ENCODE results near the gene RPRML. TPM values are rescaled to one million over a fixed set of nuclear protein-coding genes. Genes with fewer than 3 reads are reported as not detected.

The RPRML gene
- total RNA-seq, 2 experiments from 2014 or later: not detected

DNA sequence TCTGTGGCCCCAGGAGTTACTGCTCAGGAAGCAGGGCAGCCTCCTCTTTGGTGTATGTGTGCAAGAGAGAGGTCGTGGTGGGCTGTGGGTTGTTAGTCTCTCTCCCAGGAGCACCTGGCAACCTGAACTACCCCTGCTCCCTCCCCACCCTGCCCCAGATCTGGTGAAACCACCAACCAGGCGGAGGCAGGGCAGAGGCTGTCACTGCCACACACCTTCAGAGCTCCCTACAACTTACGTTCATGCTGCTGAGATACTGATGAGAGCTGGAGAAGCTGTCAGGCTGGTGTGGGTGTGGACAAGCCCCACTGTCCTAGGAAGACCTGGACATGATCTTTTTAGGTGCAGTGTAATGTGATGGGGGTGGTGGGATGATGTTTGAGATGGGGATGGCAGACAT lies 31.8 kb downstream of the RPRML start:
- Histone ChIP-seq H3K27ac (ENCODE audit: low read depth in 1 of 2, low read length in 2 of 2) (no peak overlapping the region), H3K36me3 (ENCODE audit: insufficient read depth, low read length) (peaks cover 6% of the 10 kb centered on the region), H3K9me3 (ENCODE audit: control insufficient read depth in 1 of 2, insufficient read depth in 1 of 2, low read length in 2 of 2) (no peaks in the 10 kb centered on the region), H3K27me3 (ENCODE audit: control insufficient read depth in 1 of 2, insufficient read depth in 2 of 2, low read length in 2 of 2) (no peaks in the 10 kb centered on the region), H3K4me3 (ENCODE audit: low read length) (no peak overlapping the region), H3K4me1 (ENCODE audit: insufficient read depth, low read length) (peaks cover 16% of the 10 kb centered on the region)
- peaks cover 16% of the 10 kb centered on the region for H3K36me3 Mint-ChIP-seq (ENCODE audit: low read depth)
- H3K27ac Mint-ChIP-seq: no peak overlapping the region
- H3K4me1 Mint-ChIP-seq (ENCODE audit: low read depth): peaks cover 23% of the 10 kb centered on the region
- ATAC-seq (ENCODE audit: poor library complexity) (no peak), DNase-seq (no peak)
- ChIA-PET CTCF (no interaction called here), POLR2A (no interaction called here)
- H3K9me3 Mint-ChIP-seq: no peaks in the 10 kb centered on the region
- TF ChIP-seq, protein P1, sequence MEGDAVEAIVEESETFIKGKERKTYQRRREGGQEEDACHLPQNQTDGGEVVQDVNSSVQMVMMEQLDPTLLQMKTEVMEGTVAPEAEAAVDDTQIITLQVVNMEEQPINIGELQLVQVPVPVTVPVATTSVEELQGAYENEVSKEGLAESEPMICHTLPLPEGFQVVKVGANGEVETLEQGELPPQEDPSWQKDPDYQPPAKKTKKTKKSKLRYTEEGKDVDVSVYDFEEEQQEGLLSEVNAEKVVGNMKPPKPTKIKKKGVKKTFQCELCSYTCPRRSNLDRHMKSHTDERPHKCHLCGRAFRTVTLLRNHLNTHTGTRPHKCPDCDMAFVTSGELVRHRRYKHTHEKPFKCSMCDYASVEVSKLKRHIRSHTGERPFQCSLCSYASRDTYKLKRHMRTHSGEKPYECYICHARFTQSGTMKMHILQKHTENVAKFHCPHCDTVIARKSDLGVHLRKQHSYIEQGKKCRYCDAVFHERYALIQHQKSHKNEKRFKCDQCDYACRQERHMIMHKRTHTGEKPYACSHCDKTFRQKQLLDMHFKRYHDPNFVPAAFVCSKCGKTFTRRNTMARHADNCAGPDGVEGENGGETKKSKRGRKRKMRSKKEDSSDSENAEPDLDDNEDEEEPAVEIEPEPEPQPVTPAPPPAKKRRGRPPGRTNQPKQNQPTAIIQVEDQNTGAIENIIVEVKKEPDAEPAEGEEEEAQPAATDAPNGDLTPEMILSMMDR (IDR thresholded peaks at IDR 0.05): no peak
- no peaks in the 10 kb centered on the region for H3K27me3 Mint-ChIP-seq
- intact Hi-C loops (cut with DNase I, micrococcal nuclease): loop anchor here in 1 of 2 experiments (10.0 kb wide), 2 partner anchors 178 to 668 kb away; no protein-coding TSS in a partner anchor
- no peak overlapping the region for H3K4me3 Mint-ChIP-seq

DNA sequence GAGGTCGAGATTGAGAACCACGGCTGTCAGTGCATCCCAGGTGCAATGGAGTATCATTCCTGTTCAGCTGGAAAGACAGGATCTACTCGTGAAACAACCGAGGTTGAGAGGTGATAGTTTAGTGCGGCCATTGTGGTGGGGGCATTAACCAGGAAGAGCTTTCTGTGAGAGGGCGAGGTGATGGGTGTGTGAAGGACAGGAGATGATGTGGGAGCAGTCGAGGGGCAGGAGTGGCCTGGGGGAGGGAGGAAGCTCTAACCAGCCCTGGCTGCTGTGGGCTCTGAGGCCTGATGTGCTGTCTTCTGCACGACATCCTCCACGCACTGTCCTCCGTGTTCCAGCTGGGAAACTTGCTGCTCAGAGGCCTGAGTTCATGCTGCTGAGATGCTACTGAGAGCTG lies 34.1 kb downstream of the RPRML start:
- Histone ChIP-seq H3K4me3 (ENCODE audit: low read length) (no peak overlapping the region), H3K9me3 (ENCODE audit: control insufficient read depth in 1 of 2, insufficient read depth in 1 of 2, low read length in 2 of 2) (no peaks in the 10 kb centered on the region), H3K27ac (ENCODE audit: low read depth in 1 of 2, low read length in 2 of 2) (no peak overlapping the region), H3K27me3 (ENCODE audit: control insufficient read depth in 1 of 2, insufficient read depth in 2 of 2, low read length in 2 of 2) (no peaks in the 10 kb centered on the region), H3K36me3 (ENCODE audit: insufficient read depth, low read length) (peaks cover 17% of the 10 kb centered on the region), H3K4me1 (ENCODE audit: insufficient read depth, low read length) (peaks cover 16% of the 10 kb centered on the region)
- H3K9me3 Mint-ChIP-seq: no peaks in the 10 kb centered on the region
- ChIA-PET POLR2A (no interaction called here), CTCF (no interaction called here)
- H3K4me3 Mint-ChIP-seq: no peak overlapping the region
- peaks cover 21% of the 10 kb centered on the region for H3K36me3 Mint-ChIP-seq (ENCODE audit: low read depth)
- no peak overlapping the region for H3K27ac Mint-ChIP-seq
- no peaks in the 10 kb centered on the region for H3K27me3 Mint-ChIP-seq
- ATAC-seq (ENCODE audit: poor library complexity) (no peak), DNase-seq (no peak)
- intact Hi-C loops (cut with DNase I, micrococcal nuclease): loop anchor here (5.0 to 10.0 kb wide), 3 partner anchors 180 to 672 kb away; no protein-coding TSS in a partner anchor
- peaks cover 28% of the 10 kb centered on the region for H3K4me1 Mint-ChIP-seq (ENCODE audit: low read depth)
- TF ChIP-seq, protein P1 (IDR thresholded peaks at IDR 0.05): no peak

DNA sequence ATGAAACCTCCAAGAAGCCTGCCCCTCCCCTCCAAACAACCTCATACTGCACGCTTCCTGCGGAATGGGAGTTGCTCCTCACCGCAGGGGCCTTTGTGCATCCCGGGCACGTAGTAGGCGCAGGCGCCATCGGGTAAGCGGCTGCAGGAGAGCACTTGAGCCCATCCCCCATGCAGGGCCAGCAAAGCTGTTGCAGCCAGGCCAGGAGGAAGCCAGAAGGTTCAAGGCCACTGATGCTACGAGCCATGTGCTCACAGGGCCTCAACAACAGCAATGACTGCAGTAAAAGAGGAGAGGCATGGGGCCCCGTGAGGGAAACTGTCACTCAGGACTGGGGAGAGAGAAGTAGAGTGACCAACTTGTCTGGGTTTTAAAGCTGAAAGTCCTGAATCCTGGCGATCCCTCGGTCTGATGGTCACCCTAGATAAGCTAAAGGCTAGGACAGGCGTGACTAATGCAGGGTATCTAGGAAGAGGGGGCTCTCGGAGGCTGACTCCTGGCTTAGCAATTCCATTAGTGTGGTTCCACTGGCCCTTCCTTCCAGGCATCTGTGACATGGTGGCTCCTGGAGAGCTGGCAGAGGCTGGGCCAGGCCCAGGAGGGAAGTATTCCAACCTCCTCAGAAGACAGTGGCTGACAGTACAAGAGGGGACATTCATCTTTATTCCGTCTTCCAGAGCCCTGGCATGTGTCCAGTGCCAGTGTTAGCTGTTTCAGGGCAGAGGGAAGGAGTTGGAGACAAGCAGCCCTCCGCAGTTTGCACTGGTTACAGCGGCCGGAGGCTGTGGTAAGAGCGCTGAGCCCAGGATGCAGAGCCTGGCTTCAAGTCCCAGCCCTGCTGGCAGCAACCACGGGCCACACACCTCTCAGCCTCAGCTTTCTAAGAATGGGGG lies 35.3 kb downstream of the RPRML start:
- DNase-seq (peak in 2 of 14 experiments; percentile 21 to 23), ATAC-seq (ENCODE audit: poor library complexity) (no peak)
- peaks cover 28% of the 10 kb centered on the region for H3K4me1 Mint-ChIP-seq (ENCODE audit: low read depth)
- H3K27ac Mint-ChIP-seq: peak overlapping the region; percentile 47
- H3K27me3 Mint-ChIP-seq: no peaks in the 10 kb centered on the region
- peaks cover 24% of the 10 kb centered on the region for H3K36me3 Mint-ChIP-seq (ENCODE audit: low read depth)
- H3K4me3 Mint-ChIP-seq: no peak overlapping the region
- Histone ChIP-seq H3K4me1 (ENCODE audit: insufficient read depth, low read length) (peaks cover 16% of the 10 kb centered on the region), H3K27ac (ENCODE audit: low read depth in 1 of 2, low read length in 2 of 2) (no peak overlapping the region), H3K9me3 (ENCODE audit: control insufficient read depth in 1 of 2, insufficient read depth in 1 of 2, low read length in 2 of 2) (no peaks in the 10 kb centered on the region), H3K27me3 (ENCODE audit: control insufficient read depth in 1 of 2, insufficient read depth in 2 of 2, low read length in 2 of 2) (no peaks in the 10 kb centered on the region), H3K4me3 (ENCODE audit: low read length) (no peak overlapping the region), H3K36me3 (ENCODE audit: insufficient read depth, low read length) (peaks cover 23% of the 10 kb centered on the region)
- ChIA-PET CTCF (no interaction called here), POLR2A (no interaction called here)
- TF ChIP-seq, protein P1 (IDR thresholded peaks at IDR 0.05): no peak
- H3K9me3 Mint-ChIP-seq: no peaks in the 10 kb centered on the region
- intact Hi-C loops (cut with DNase I, micrococcal nuclease): loop anchor here (5.0 to 10.0 kb wide), 3 partner anchors 181 to 674 kb away; no protein-coding TSS in a partner anchor

All from CD4-positive, alpha-beta T cell (primary cell).